SK-N-SH (cell line): Measurements from ENCODE around the gene BSX. TPM values are rescaled to one million over a fixed set of nuclear protein-coding genes. Genes with fewer than 3 reads are reported as not detected.

Experiments
- CTCF ChIA-PET: fragments of 300-600, 350-600 bp; formaldehyde crosslinking; extraction: SDS; loops from one replicate; lab custom pipeline; 2021; lab: Yijun Ruan, JAX
- POLR2A ChIA-PET: fragments of 350-600 bp; sonication (Branson Sonifier 250); formaldehyde crosslinking; extraction: SDS; loops from one replicate; lab custom pipeline; 2020; ENCODE audit warnings: antibody characterized with exemption, inconsistent platforms; lab: Yijun Ruan, JAX
- DNase-seq: peaks from one replicate; pipeline ENCODE4 v3.0.0; 2012
- H2AFZ ChIP-seq: fragments of 200-600 bp; sonication (generic); 2 replicates; pipeline ENCODE4 v1.8.1; 2016; ENCODE audit warnings: antibody characterized with exemption, mild to moderate bottlenecking, low read depth
- H3F3A ChIP-seq: fragments of 200-600 bp; sonication (generic); replicated peaks from 2 replicates; pipeline ENCODE3; 2016; ENCODE audit warnings: antibody characterized with exemption, mild to moderate bottlenecking; ENCODE audit not compliant: insufficient read depth
- H3K27ac ChIP-seq, 2 experiments: fragments of 200-500 bp in 1 of 2; fragments of 200-600 bp in 1 of 2; sonication (Bioruptor generic) in 1 of 2; sonication (generic), shearing (Covaris generic) in 1 of 2; 2 replicates each; pipeline versions ENCODE4 v1.5.1 to v1.6.1; 2014 to 2016; ENCODE audit warnings: low read depth in 2 of 2, inconsistent platforms in 1 of 2, low read length in 1 of 2, mild to moderate bottlenecking in 1 of 2, mixed read lengths in 1 of 2
- H3K27me3 ChIP-seq: fragments of 200-600 bp; sonication (generic), shearing (Covaris generic); 2 replicates; pipeline ENCODE4 v1.6.1; 2016; ENCODE audit warnings: mixed run types; ENCODE audit not compliant: insufficient read depth
- H3K36me3 ChIP-seq, 2 experiments: fragments of 200-500 bp in 1 of 2; fragments of 200-600 bp in 1 of 2; sonication (Bioruptor generic) in 1 of 2; sonication (generic) in 1 of 2; replicated peaks in 1 of 2; 2 replicates each; pipeline versions ENCODE3 to v1.5.1; 2014 to 2016; ENCODE audit warnings: low read length in 1 of 2, mild to moderate bottlenecking in 1 of 2; ENCODE audit not compliant: insufficient read depth in 2 of 2, control insufficient read depth in 1 of 2
- H3K4me1 ChIP-seq, 2 experiments: fragments of 200-500 bp in 1 of 2; fragments of 200-600 bp in 1 of 2; sonication (Bioruptor generic) in 1 of 2; sonication (generic), shearing (Covaris generic) in 1 of 2; 2 replicates each; pipeline versions ENCODE4 v1.5.1 to v1.6.1; 2014 to 2016; ENCODE audit warnings: low read depth in 1 of 2, low read length in 1 of 2, mixed run types in 1 of 2; ENCODE audit not compliant: insufficient read depth in 2 of 2, control insufficient read depth in 1 of 2
- H3K4me2 ChIP-seq: fragments of 200-600 bp; sonication (generic), shearing (Covaris generic); 2 replicates; pipeline ENCODE4 v1.6.1; 2017; ENCODE audit warnings: mixed run types
- H3K4me3 ChIP-seq, 2 experiments: fragments of 200-500 bp in 1 of 2; fragments of 200-600 bp in 1 of 2; sonication (Bioruptor generic) in 1 of 2; sonication (generic), shearing (Covaris generic) in 1 of 2; 2 replicates each; pipeline versions ENCODE4 v1.5.1 to v1.8.1; 2014 to 2016; ENCODE audit warnings: low read depth in 2 of 2, inconsistent platforms in 1 of 2, low read length in 1 of 2, mild to moderate bottlenecking in 1 of 2, mixed read lengths in 1 of 2, moderate library complexity in 1 of 2
- H3K79me2 ChIP-seq: fragments of 200-600 bp; sonication (generic); 2 replicates; pipeline ENCODE4 v1.8.1; 2017; ENCODE audit warnings: mild to moderate bottlenecking; ENCODE audit not compliant: insufficient read depth
- H3K9ac ChIP-seq: fragments of 200-600 bp; sonication (generic); 2 replicates; pipeline ENCODE4 v1.6.1; 2017; ENCODE audit warnings: mixed run types
- H3K9me2 ChIP-seq: fragments of 200-600 bp; sonication (generic); 2 replicates; pipeline ENCODE4 v1.6.1; 2017; ENCODE audit warnings: mixed run types
- H3K9me3 ChIP-seq: fragments of 200-600 bp; sonication (generic); 2 replicates; pipeline ENCODE4 v1.6.1; 2017; ENCODE audit warnings: mixed run types, mild to moderate bottlenecking, moderate library complexity
- H4K20me1 ChIP-seq: fragments of 200-600 bp; sonication (generic); 2 replicates; pipeline ENCODE4 v1.6.1; 2017; ENCODE audit warnings: mild to moderate bottlenecking, mixed run types; ENCODE audit not compliant: insufficient read depth
- CHD2 ChIP-seq: fragments of 150-350 bp; IDR thresholded peaks from 2 replicates; pipeline ENCODE4 v1.6.1; 2018; ENCODE audit warnings: low read length; ENCODE audit not compliant: partially characterized antibody
- ELF1 ChIP-seq: IDR thresholded peaks from 2 replicates; pipeline ENCODE4 v1.4.0; 2012
- GABPA ChIP-seq: IDR thresholded peaks from 2 replicates; pipeline ENCODE4 v1.4.0; 2012; ENCODE audit warnings: low read depth, mild to moderate bottlenecking
- MXI1 ChIP-seq: IDR thresholded peaks from 2 replicates; pipeline ENCODE4 v1.6.1; 2012; ENCODE audit warnings: mild to moderate bottlenecking, low read depth, low read length, improper control_type of control experiment
- NFIC ChIP-seq: IDR thresholded peaks from 2 replicates; pipeline ENCODE4 v1.4.0; 2012; ENCODE audit warnings: borderline replicate concordance
- NRF1 ChIP-seq: IDR thresholded peaks from 2 replicates; pipeline ENCODE4 v1.6.1; 2012; ENCODE audit warnings: low read depth, mild to moderate bottlenecking, low read length
- POLR2AphosphoS5 ChIP-seq: IDR thresholded peaks from 2 replicates; pipeline ENCODE4 v1.6.1; 2012; ENCODE audit warnings: low read depth, low read length
- RAD21 ChIP-seq: IDR thresholded peaks from 2 replicates; pipeline ENCODE4 v1.6.1; 2012; ENCODE audit warnings: mild to moderate bottlenecking, low read length
- RXRA ChIP-seq: IDR thresholded peaks from 2 replicates; pipeline ENCODE4 v1.4.0; 2012; ENCODE audit warnings: low read depth, mild to moderate bottlenecking, borderline replicate concordance
- SMC3 ChIP-seq: IDR thresholded peaks from 2 replicates; pipeline ENCODE4 v1.6.1; 2012; ENCODE audit warnings: low read depth, low read length, improper control_type of control experiment
- TEAD4 ChIP-seq: IDR thresholded peaks from 2 replicates; pipeline ENCODE4 v1.4.0; 2012; ENCODE audit warnings: mild to moderate bottlenecking, borderline replicate concordance; ENCODE audit not compliant: insufficient read depth
- WGBS: methylation state at CpG from one replicate; pipeline ENCODE4 v1.1.6; 2017; ENCODE audit warnings: low lambda C conversion rate; 5-methylcytosine and 5-hydroxymethylcytosine counted together
- polyA plus RNA-seq, 3 experiments: library from polyadenylated mRNA; depleted of rRNA; stranded (reverse); fragments of >200 nt; gene quantifications; 2 replicates each; pipeline ENCODE4 v1.2.3, GENCODE V29; 2012
- TF ChIP-seq, protein P1 (sequence below): IDR thresholded peaks from 2 replicates; pipeline ENCODE4 v1.4.0; 2012; ENCODE audit warnings: low read depth, borderline replicate concordance
- TF ChIP-seq, protein P2 (sequence below): fragments of 200-600 bp; sonication (generic); IDR thresholded peaks from 2 replicates; pipeline ENCODE4 v1.6.1; 2017; ENCODE audit warnings: antibody characterized with exemption, mild to moderate bottlenecking, moderate library complexity
- TF ChIP-seq, protein P3 (sequence below): IDR thresholded peaks from 2 replicates; pipeline ENCODE4 v1.4.0; 2012; ENCODE audit warnings: low read depth, borderline replicate concordance

Gene BSX
- polyA plus RNA-seq, 1 of the 3 experiments (the other 2 are of a cell fraction) = 0.16 TPM

DNA sequence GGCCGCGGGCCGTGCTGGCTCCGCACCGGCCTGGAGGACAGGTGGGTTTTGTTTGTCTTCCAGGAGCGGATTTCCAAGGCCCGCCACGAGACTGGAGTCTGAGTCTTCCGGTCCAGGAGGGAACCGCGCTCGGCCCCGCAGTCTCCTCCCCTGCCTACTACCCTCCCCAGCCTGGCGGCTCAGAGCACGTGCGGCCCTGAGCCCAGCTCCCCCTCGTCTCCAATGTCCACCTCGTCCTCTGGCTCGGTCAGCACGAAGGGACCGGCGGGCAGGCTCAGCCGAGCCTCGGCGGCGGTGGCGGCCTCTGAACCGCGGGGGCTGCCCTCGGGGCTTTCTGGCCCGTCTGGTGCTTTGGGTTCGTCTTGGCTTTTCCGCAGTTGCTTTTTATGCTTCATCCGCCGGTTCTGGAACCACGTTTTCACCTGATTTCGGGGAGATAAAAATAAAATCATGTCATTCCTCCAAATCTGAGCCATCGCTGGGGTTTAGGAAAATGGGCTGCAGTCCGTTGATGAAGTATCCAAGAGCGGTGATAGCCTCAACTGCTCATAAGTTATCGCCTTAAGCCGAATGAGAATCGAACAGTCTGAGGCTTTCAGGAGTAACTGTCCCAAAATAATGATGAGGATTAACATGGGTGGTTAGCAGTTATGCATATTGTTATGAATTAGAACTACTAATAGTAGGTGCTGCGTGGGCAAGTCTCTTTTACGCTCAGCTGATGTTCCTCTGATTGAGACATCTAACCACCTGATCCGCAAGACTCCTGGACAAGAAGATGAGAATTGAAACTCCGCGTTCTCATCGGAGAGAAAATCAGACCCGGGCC is 4.0 kb downstream of the BSX start:
- H3K36me3 ChIP-seq = no peaks in the 10 kb centered on the region
- no peak overlapping the region for H3K9ac ChIP-seq
- H3K4me3 ChIP-seq = no peak overlapping the region
- no peak overlapping the region for H2AFZ ChIP-seq
- peaks cover 41% of the 10 kb centered on the region for H3K27me3 ChIP-seq
- H3K79me2 ChIP-seq = no peaks in the 10 kb centered on the region
- no peaks in the 10 kb centered on the region; a peak in 1 of 4 replicates for H3K4me1 ChIP-seq
- no peaks in the 10 kb centered on the region for H4K20me1 ChIP-seq
- TF ChIP-seq SMC3 = no peak
- POLR2A ChIA-PET = interaction anchor here (0.7 kb wide), 1 partner anchor 45 kb away, joined by 3 read pairs; no protein-coding TSS in a partner anchor
- no peaks in the 10 kb centered on the region for H3F3A ChIP-seq
- CTCF ChIA-PET = interaction anchor here (1.0 to 1.2 kb wide), 2 partner anchors 8 to 43 kb away, joined by 3 read pairs; no protein-coding TSS in a partner anchor
- peak; percentile 56 for DNase-seq
- WGBS = 69% methylated on average over 34 of the region's 50 CpGs
- H3K9me2 ChIP-seq = no peaks in the 10 kb centered on the region
- no peak overlapping the region for H3K27ac ChIP-seq
- H3K4me2 ChIP-seq = no peak overlapping the region
- H3K9me3 ChIP-seq = no peaks in the 10 kb centered on the region

DNA sequence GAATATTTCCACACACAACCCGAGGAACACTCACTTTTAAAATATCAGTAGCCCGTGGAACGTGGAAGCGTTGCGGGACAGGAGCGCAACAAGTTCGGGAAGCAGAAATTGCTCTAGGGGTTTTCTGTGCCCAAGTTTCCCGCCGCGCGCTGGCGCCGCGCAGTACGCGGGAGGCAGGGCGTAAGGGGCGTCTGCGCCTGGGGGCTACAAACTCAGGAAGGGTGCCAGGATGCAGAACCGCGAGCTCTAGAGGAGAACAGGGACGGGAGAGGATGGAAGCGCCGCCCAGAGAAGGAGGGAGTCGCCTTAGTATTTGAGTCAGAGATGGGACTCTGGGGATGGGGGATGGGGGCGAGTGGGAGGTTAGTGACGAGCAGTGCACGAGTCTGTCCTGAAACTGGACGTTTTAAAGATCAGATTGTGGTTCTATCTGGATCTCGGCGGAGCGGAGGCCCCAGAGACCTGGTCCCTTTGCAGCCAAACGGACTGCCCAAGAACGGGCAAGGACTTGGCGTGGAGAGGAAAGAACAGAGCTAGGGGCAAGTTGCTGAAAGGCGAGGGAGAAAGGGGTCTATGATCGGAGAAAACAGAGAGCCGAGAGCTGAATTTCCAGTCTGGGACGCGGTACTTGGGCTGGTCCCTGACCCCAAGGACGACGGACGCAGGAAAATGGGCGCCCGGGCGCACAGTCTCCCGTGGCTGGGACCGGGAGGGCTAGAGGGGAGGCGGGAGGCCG is 4.7 kb downstream of the BSX start:
- Histone ChIP-seq H4K20me1 (no peaks in the 10 kb centered on the region), H3K27me3 (peaks cover 41% of the 10 kb centered on the region), H3K36me3 (no peaks in the 10 kb centered on the region)
- DNase-seq = peak; percentile 82
- TF ChIP-seq, protein P1, sequence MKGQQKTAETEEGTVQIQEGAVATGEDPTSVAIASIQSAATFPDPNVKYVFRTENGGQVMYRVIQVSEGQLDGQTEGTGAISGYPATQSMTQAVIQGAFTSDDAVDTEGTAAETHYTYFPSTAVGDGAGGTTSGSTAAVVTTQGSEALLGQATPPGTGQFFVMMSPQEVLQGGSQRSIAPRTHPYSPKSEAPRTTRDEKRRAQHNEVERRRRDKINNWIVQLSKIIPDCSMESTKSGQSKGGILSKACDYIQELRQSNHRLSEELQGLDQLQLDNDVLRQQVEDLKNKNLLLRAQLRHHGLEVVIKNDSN = no peak
- TF ChIP-seq RXRA (no peak), NRF1 (no peak), CHD2 (no peak), MXI1 (no peak), ELF1 (no peak), POLR2AphosphoS5 (no peak), RAD21 (no peak), TEAD4 (no peak), SMC3 (no peak), NFIC (no peak), GABPA (no peak)
- TF ChIP-seq, protein P2, sequence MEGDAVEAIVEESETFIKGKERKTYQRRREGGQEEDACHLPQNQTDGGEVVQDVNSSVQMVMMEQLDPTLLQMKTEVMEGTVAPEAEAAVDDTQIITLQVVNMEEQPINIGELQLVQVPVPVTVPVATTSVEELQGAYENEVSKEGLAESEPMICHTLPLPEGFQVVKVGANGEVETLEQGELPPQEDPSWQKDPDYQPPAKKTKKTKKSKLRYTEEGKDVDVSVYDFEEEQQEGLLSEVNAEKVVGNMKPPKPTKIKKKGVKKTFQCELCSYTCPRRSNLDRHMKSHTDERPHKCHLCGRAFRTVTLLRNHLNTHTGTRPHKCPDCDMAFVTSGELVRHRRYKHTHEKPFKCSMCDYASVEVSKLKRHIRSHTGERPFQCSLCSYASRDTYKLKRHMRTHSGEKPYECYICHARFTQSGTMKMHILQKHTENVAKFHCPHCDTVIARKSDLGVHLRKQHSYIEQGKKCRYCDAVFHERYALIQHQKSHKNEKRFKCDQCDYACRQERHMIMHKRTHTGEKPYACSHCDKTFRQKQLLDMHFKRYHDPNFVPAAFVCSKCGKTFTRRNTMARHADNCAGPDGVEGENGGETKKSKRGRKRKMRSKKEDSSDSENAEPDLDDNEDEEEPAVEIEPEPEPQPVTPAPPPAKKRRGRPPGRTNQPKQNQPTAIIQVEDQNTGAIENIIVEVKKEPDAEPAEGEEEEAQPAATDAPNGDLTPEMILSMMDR = no peak
- TF ChIP-seq, protein P3, sequence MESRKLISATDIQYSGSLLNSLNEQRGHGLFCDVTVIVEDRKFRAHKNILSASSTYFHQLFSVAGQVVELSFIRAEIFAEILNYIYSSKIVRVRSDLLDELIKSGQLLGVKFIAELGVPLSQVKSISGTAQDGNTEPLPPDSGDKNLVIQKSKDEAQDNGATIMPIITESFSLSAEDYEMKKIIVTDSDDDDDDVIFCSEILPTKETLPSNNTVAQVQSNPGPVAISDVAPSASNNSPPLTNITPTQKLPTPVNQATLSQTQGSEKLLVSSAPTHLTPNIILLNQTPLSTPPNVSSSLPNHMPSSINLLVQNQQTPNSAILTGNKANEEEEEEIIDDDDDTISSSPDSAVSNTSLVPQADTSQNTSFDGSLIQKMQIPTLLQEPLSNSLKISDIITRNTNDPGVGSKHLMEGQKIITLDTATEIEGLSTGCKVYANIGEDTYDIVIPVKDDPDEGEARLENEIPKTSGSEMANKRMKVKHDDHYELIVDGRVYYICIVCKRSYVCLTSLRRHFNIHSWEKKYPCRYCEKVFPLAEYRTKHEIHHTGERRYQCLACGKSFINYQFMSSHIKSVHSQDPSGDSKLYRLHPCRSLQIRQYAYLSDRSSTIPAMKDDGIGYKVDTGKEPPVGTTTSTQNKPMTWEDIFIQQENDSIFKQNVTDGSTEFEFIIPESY = no peak
- TF ChIP-seq, all 33 proteins: peak for 0
- H3K9me2 ChIP-seq = no peaks in the 10 kb centered on the region
- H3K9ac ChIP-seq = no peak overlapping the region
- H3K79me2 ChIP-seq = no peaks in the 10 kb centered on the region
- H3K27ac ChIP-seq = no peak overlapping the region
- POLR2A ChIA-PET = interaction anchor here (0.7 kb wide), 1 partner anchor 44 kb away, joined by 3 read pairs; no protein-coding TSS in a partner anchor
- H3F3A ChIP-seq = no peaks in the 10 kb centered on the region
- H2AFZ ChIP-seq = peak overlapping the region; percentile 51; the same call in 1 of the 2 replicates
- CTCF ChIA-PET = no interaction called here
- H3K4me2 ChIP-seq = peak overlapping the region; percentile 78
- no peaks in the 10 kb centered on the region; a peak in 1 of 4 replicates for H3K4me1 ChIP-seq
- peak overlapping the region; percentile 34 to 39; a peak in 2 of 4 replicates for H3K4me3 ChIP-seq
- WGBS = 20% methylated on average over 47 of the region's 50 CpGs
- H3K9me3 ChIP-seq = no peaks in the 10 kb centered on the region
